Fibroblast of pulmonary artery (primary cell): ENCODE data around the gene C1orf226.

Source experiments
- DNase-seq: peaks from one replicate; pipeline ENCODE4 v3.0.0-alpha.2; 2010; ENCODE audit warnings: low read depth
- H3K4me3 ChIP-seq: replicated peaks from 2 replicates; pipeline ENCODE4 v1.5.1; 2011; ENCODE audit warnings: low read depth, mild to moderate bottlenecking, control low read depth, low read length, moderate library complexity
- TF ChIP-seq, protein P1 (sequence below): IDR thresholded peaks from 2 replicates; pipeline ENCODE4 v1.5.1; 2011; ENCODE audit warnings: mild to moderate bottlenecking, control low read depth, low read length, inconsistent platforms; ENCODE audit errors: missing control alignments

The C1orf226 gene

DNA sequence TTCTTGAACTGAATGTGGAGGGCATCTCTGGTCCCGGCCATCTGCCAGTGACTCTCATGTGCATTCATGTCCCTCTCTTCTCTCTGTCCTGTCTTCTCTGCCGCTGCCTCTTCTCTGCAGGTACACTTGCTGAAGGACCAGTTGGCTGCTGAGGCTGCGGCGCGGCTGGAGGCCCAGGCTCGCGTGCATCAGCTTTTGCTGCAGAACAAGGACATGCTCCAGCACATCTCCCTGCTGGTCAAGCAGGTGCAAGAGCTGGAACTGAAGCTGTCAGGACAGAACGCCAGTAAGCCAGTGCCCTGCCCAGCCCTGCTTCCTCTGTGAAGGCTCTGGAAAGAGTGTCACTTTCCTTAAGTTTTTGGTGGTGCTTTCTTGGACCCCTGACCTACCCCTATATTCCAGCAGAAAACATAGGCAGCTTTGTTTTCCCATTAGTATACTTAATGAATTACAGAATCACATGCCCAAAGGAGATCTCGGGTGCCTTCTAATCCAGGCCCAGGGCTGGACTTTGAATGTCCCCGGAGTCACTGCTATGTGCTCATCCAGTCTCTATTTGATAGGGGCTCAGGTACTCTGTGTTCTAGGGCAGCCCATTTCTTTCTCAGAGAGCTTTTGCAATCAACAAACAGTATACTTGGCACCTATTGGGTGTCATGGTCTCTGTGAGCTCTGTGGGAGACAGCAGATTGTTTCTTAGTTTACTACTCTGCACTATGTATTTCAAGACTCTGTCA, 16.1 kb upstream of the C1orf226 start:
- TF ChIP-seq, protein P1, sequence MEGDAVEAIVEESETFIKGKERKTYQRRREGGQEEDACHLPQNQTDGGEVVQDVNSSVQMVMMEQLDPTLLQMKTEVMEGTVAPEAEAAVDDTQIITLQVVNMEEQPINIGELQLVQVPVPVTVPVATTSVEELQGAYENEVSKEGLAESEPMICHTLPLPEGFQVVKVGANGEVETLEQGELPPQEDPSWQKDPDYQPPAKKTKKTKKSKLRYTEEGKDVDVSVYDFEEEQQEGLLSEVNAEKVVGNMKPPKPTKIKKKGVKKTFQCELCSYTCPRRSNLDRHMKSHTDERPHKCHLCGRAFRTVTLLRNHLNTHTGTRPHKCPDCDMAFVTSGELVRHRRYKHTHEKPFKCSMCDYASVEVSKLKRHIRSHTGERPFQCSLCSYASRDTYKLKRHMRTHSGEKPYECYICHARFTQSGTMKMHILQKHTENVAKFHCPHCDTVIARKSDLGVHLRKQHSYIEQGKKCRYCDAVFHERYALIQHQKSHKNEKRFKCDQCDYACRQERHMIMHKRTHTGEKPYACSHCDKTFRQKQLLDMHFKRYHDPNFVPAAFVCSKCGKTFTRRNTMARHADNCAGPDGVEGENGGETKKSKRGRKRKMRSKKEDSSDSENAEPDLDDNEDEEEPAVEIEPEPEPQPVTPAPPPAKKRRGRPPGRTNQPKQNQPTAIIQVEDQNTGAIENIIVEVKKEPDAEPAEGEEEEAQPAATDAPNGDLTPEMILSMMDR: no peak
- DNase-seq: no peak
- no peak overlapping the region for H3K4me3 ChIP-seq

DNA sequence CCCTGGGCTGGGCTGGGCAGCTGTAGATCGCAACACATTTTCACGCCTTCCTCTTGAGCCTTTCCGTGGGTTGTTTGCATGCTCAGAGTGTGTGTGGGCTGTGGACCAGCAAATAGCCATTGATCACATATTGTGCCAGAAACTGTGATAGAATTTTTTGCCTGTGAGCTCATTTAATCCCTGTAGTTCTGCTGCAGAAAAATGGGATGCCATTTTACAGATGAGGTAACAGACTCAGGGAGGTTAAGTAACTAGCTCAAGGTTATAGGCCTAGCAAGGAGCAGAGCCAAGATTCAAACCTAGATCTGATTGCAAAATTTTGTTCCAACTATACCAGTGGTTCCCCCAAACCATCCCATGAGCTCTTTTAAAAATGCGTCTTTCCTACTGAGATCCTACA, 15.4 kb upstream of the C1orf226 start:
- TF ChIP-seq, protein P1: no peak
- no peak overlapping the region for H3K4me3 ChIP-seq
- DNase-seq: no peak

DNA sequence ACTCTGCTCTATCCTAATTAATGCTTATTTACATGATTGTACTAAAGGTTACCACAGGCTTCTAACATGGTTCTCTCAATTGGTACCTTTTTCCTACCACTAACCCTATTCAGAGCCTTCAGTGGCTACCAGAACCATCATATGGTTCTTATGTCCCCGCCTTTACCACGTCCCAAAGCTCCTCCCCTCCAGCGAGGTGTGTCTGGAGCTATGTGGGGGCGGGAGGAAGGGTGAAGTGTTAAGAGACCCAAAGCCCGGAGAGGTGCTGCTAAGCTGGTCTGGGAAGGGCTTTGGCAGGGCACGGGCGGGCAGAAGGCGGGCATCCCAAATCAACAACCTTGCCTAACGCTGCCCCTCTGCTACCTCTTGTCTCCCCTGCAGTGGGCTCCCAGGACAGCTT, 14.9 kb upstream of the C1orf226 start:
- no peak for DNase-seq
- TF ChIP-seq, protein P1: no peak
- H3K4me3 ChIP-seq: peak overlapping the region; percentile 62

DNA sequence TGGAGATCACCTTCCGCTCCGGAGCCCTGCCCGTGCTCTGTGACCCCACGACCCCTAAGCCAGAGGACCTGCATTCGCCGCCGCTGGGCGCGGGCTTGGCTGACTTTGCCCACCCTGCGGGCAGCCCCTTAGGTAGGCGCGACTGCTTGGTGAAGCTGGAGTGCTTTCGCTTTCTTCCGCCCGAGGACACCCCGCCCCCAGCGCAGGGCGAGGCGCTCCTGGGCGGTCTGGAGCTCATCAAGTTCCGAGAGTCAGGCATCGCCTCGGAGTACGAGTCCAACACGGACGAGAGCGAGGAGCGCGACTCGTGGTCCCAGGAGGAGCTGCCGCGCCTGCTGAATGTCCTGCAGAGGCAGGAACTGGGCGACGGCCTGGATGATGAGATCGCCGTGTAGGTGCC, 14.5 kb upstream of the C1orf226 start:
- TF ChIP-seq, protein P1: no peak
- peak overlapping the region; percentile 62 for H3K4me3 ChIP-seq
- DNase-seq: no peak

DNA sequence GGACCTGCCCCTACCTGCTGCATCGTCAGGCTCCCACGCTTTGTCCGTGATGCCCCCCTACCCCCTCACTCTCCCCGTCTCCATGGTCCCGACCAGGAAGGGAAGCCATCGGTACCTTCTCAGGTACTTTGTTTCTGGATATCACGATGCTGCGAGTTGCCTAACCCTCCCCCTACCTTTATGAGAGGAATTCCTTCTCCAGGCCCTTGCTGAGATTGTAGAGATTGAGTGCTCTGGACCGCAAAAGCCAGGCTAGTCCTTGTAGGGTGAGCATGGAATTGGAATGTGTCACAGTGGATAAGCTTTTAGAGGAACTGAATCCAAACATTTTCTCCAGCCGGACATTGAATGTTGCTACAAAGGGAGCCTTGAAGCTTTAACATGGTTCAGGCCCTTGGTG, 13.8 kb upstream of the C1orf226 start:
- no peak for DNase-seq
- H3K4me3 ChIP-seq: no peak overlapping the region
- TF ChIP-seq, protein P1: no peak

DNA sequence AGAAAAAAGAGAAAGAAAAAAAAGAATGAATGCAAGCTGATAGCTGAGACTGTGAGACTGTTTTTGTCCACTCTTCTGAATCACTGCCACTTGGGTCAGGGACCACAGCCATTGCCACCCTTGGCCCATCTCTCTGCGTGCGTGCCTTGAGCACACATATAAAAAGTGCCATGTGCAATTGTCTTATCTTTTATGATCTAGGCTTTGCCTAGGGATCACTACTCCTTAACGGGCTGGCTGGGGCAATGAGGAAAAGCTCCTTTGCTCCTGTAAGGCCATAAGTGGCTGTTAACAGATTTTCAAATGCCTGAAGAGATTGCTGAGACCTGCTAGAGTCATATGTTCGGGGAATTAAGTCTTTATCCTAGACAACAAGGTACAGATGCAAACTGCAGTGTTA, 13.1 kb upstream of the C1orf226 start:
- DNase-seq: no peak
- TF ChIP-seq, protein P1: no peak
- H3K4me3 ChIP-seq: no peak overlapping the region

DNA sequence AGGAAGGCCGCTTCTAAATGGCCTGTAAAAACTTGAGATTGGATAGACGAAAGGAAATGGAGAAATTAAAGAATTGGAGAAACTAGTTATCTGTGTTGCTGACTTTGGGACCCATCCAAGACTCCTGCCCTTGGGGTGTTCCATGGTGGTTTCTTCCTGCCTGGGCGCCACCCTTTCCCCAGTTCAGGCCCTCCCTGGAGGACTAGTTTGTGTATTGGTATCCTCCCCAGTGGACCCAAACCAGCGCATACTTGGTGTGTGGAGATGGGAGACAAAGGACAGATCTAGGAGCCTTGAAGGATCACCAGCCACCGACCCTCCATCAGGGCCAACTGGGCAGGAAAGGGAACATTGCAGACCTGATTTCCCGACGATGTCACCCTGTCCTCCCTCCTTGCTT, 12.0 kb upstream of the C1orf226 start:
- no peak for DNase-seq
- H3K4me3 ChIP-seq: no peak overlapping the region
- TF ChIP-seq, protein P1: no peak
